ENCODE measurements around the gene PIH1D1. TPM values are rescaled to one million over a fixed set of nuclear protein-coding genes. Genes with fewer than 3 reads are reported as not detected.

The PIH1D1 gene
- total and polyA plus RNA-seq, 8 donors = 58.9 to 193 (median 87.5) TPM

DNA sequence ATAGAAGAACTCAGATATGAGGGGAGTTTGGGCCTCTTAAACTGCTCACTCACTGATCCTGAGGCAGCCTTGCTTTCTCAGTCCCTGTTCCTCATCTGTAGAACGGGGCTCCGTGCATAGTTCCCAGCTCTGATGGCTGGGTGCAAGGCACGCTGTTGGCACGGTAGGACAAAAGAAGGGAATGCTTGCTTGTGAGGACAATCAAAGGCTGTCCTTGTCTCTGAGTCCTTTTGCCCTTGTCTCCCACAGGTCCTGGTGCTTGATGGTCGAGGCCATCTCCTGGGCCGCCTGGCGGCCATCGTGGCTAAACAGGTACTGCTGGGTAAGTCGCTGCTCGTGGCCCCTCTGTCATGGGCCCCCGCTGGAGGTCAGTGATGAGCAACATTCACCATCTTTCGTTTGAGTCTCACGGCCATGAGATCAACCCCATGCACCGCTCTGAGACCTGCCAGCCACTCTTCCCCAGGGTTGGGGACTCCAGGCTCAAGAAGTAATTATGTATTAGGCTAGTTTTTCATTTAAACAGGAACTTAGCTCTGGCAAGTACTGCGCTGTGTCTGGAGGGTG is 38.1 kb upstream of the PIH1D1 start:
- Histone ChIP-seq H3K4me1 (peaks cover 25 to 51% (median 39%) of the 10 kb centered on the region in 4 donors), H3K4me3 (peak overlapping the region; percentile 91 to 100 (median 93)), H3K9me3 (no peaks in the 10 kb centered on the region), H3K36me3 (peaks cover 38 to 50% (median 45%) of the 10 kb centered on the region in 4 donors), H3K27me3 (no peaks in the 10 kb centered on the region), H3K27ac (peak overlapping the region; percentile 11 to 96 (median 93))
- peak in 1 of 3 donors; percentile 5 for TF ChIP-seq POLR2AphosphoS5 (IDR thresholded peaks at IDR 0.05)
- TF ChIP-seq, protein P1, sequence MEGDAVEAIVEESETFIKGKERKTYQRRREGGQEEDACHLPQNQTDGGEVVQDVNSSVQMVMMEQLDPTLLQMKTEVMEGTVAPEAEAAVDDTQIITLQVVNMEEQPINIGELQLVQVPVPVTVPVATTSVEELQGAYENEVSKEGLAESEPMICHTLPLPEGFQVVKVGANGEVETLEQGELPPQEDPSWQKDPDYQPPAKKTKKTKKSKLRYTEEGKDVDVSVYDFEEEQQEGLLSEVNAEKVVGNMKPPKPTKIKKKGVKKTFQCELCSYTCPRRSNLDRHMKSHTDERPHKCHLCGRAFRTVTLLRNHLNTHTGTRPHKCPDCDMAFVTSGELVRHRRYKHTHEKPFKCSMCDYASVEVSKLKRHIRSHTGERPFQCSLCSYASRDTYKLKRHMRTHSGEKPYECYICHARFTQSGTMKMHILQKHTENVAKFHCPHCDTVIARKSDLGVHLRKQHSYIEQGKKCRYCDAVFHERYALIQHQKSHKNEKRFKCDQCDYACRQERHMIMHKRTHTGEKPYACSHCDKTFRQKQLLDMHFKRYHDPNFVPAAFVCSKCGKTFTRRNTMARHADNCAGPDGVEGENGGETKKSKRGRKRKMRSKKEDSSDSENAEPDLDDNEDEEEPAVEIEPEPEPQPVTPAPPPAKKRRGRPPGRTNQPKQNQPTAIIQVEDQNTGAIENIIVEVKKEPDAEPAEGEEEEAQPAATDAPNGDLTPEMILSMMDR (IDR thresholded peaks at IDR 0.05) = peak in 1 of 7 experiments; percentile 9
- TF ChIP-seq EP300 (IDR thresholded peaks at IDR 0.05) = no peak
- TF ChIP-seq POLR2A (IDR thresholded peaks at IDR 0.05) = no peak
- no peak for DNase-seq
- intact Hi-C loops (cut with DNase I; ENCODE audit: low total_unique reads) = no loop called here
- WGBS, 5 donors = 28 to 52% (median 43%) methylated on average over 8 to 15 of the region's 15 CpGs

DNA sequence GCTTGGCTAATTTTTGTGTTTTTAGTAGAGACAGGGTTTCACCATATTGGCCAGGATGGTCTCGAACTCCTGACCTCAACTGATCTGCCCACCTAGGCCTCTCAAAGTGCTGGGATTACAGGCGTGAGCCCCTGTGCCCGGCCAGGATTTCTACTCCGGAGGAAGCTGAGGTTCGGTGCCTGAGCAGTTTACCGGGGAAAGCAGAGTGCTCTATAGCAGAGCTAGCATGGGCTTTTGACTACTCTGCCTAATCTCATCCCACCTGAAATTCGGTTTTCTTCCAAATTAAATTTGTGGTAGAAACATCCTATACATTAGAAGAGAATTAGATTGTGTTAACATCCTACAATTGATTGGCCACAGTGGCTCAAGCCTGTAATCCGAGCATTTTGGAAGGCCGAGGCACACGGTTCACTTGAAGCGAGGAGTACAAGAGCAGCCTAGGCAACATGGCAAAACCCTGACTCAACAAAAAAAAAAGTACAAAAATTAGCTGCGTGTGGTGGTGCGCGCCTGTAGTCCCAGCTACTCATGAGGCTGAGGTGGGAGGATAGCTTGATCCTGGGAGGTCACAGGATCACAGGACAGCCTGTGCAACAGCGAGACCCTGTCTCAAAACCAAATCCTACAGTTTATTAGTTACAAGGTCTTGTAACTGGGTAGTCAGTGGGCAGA is 37.4 kb upstream of the PIH1D1 start:
- TF ChIP-seq, protein P1 (IDR thresholded peaks at IDR 0.05) = no peak
- TF ChIP-seq POLR2AphosphoS5 (IDR thresholded peaks at IDR 0.05) (no peak), EP300 (IDR thresholded peaks at IDR 0.05) (no peak), POLR2A (IDR thresholded peaks at IDR 0.05) (no peak)
- H3K4me3 ChIP-seq = peak overlapping the region; percentile 91 to 100 (median 93)
- peaks cover 25 to 51% (median 39%) of the 10 kb centered on the region in 4 donors for H3K4me1 ChIP-seq
- WGBS, 5 donors = 9 to 24% (median 15%) methylated on average over 15 of the region's 15 CpGs
- intact Hi-C loops (cut with DNase I; ENCODE audit: low total_unique reads) = no loop called here
- H3K27ac ChIP-seq = peak overlapping the region; percentile 32 to 96 (median 93)
- no peaks in the 10 kb centered on the region for H3K27me3 ChIP-seq
- peaks cover 38 to 50% (median 48%) of the 10 kb centered on the region in 4 donors for H3K36me3 ChIP-seq
- DNase-seq = no peak
- H3K9me3 ChIP-seq = no peaks in the 10 kb centered on the region

DNA sequence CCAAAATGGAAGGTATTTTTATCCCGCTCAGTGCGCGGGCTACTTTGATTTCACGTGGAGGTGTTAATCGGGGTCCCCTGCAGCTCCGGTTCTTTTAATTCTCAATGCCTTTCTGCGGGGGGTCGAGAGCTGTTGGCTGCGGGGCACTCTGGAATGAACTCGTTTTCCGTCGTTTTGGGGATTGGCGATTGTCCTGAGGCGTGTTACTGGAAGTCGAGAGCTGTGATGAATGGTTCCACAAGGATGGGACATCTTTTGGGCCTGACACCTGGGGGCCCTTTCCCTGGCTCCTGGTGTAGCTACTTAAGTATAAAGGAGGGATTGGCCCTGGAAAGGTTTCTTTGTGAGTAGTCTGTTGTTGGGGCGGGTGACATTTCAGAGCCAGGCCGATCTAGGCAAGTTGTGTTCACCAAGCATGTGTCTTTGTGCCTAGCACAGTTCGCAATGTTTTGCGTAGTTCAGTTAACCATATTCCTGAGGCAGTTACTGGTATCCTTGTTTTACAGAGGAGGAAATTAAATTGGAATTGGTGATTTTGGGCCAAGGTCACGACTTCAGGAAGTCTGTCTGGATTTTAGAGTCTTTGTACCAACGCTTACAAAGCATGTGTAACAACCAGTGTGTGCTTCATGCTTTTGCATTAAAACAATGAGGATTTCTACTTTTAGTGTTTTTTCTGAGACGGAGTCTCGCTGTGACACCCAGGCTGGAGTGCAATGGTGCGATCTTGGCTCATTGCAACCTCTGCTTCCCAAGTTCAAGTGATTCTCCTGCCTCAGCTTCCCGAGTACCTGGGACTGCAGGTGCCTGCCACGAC is 36.6 kb upstream of the PIH1D1 start:
- Histone ChIP-seq H3K4me1 (peaks cover 25 to 51% (median 39%) of the 10 kb centered on the region in 4 donors), H3K36me3 (peaks cover 37 to 50% (median 48%) of the 10 kb centered on the region in 4 donors), H3K27me3 (no peaks in the 10 kb centered on the region), H3K4me3 (peak overlapping the region; percentile 91 to 100 (median 93)), H3K9me3 (no peaks in the 10 kb centered on the region), H3K27ac (peak overlapping the region; percentile 81 to 96 (median 93))
- peak in 1 of 2 donors; percentile 38 for DNase-seq
- 0 to 3% (median 1%) methylated on average over 26 of the region's 26 CpGs for WGBS, 5 donors
- intact Hi-C loops (cut with DNase I; ENCODE audit: low total_unique reads) = no loop called here
- TF ChIP-seq, protein P1 (IDR thresholded peaks at IDR 0.05) = no peak
- TF ChIP-seq POLR2A (IDR thresholded peaks at IDR 0.05) (no peak), EP300 (IDR thresholded peaks at IDR 0.05) (no peak), POLR2AphosphoS5 (IDR thresholded peaks at IDR 0.05) (peak in 1 of 3 donors; percentile 4)
